MCF 10A (cell line): ENCODE data around the gene ANKLE2. TPM values are rescaled to one million over a fixed set of nuclear protein-coding genes. Genes with fewer than 3 reads are reported as not detected.
"Not testable (repeated sequence)": the region's sequence is repeated elsewhere in the genome, so short reads cannot be mapped to it uniquely, and the experiment has no call there.

Source experiments
- Bru-seq: library from RNA; stranded (reverse); fragments of 400-500 nt; gene quantifications from one replicate; lab custom pipeline; 2021; lab: Mats Ljungman, UMichigan
- BruChase-seq, 2 experiments: library from RNA; stranded (reverse); fragments of 400-500 nt; gene quantifications; one replicate each; lab custom pipeline; 2021; lab: Mats Ljungman, UMichigan
- BruUV-seq: library from RNA; stranded (reverse); fragments of 400-500 nt; replicated peaks from 2 replicates; lab custom pipeline; 2021; lab: Mats Ljungman, UMichigan
- CTCF ChIA-PET: fragments of 300-600 bp; sonication (Branson Sonifier 250); formaldehyde crosslinking; extraction: SDS; loops from one replicate; lab custom pipeline; 2021; ENCODE audit warnings: antibody characterized with exemption, inconsistent platforms; lab: Yijun Ruan, JAX
- POLR2A ChIA-PET: fragments of 300-600, 350-650 bp; sonication (Branson Sonifier 250); formaldehyde crosslinking; extraction: SDS; loops from one replicate; lab custom pipeline; 2020; ENCODE audit warnings: antibody characterized with exemption, inconsistent platforms; lab: Yijun Ruan, JAX
- DNase-seq: peaks from one replicate; pipeline ENCODE4 v3.0.0-alpha.2; 2018; ENCODE audit not compliant: unreplicated experiment
- H3K27ac Mint-ChIP-seq: one replicate; pipeline ENCODE4 v1.8.0; 2022; ENCODE audit warnings: mild to moderate bottlenecking, low read depth, mixed read lengths; ENCODE audit not compliant: unreplicated experiment
- H3K27me3 Mint-ChIP-seq: one replicate; pipeline ENCODE4 v1.8.0; 2022; ENCODE audit warnings: mixed read lengths; ENCODE audit not compliant: insufficient read depth, unreplicated experiment
- H3K36me3 Mint-ChIP-seq: one replicate; pipeline ENCODE4 v1.8.0; 2022; ENCODE audit warnings: mild to moderate bottlenecking, moderate library complexity, mixed read lengths; ENCODE audit not compliant: insufficient read depth, unreplicated experiment
- H3K4me1 Mint-ChIP-seq: one replicate; pipeline ENCODE4 v1.8.0; 2022; ENCODE audit warnings: mixed read lengths; ENCODE audit not compliant: insufficient read depth, unreplicated experiment
- H3K4me3 Mint-ChIP-seq: one replicate; pipeline ENCODE4 v1.8.0; 2022; ENCODE audit warnings: mild to moderate bottlenecking, moderate library complexity, mixed read lengths; ENCODE audit not compliant: unreplicated experiment
- H3K9me3 Mint-ChIP-seq: one replicate; pipeline ENCODE4 v1.8.0; 2022; ENCODE audit warnings: mixed read lengths; ENCODE audit not compliant: unreplicated experiment
- intact Hi-C: fragments of 100-400 bp; cut with micrococcal nuclease; formaldehyde crosslinking; loops from 2 replicates; pipeline ENCODE4 v1.14.1; 2022
- long read RNA-seq: library from polyadenylated mRNA; stranded (forward); transcript quantifications from one replicate; pipeline ENCODE4 v2.0.0, GENCODE V29; 2022
- total RNA-seq: library from RNA; stranded (reverse); gene quantifications from 2 replicates; pipeline ENCODE4 v1.2.3, GENCODE V29; 2022
- TF ChIP-seq, protein P1 (sequence below): fragments of 200-600 bp; IDR thresholded peaks from one replicate; pipeline ENCODE4 v1.8.0; 2022; ENCODE audit warnings: antibody characterized with exemption, mild to moderate bottlenecking; ENCODE audit not compliant: unreplicated experiment

ANKLE2 gene
- total RNA-seq = 111 and 142 TPM in 2 replicates
- percentile 89 among the genes with signal in this experiment for Bru-seq, nascent RNA
- BruChase-seq, experiment 1, labeled RNA remaining after a 6-hour chase = percentile 96 among the genes with signal in this experiment
- percentile 97 among the genes with signal in this experiment for BruChase-seq, experiment 2, labeled RNA remaining after a 2-hour chase
- long read RNA-seq, full-length matches to known transcripts = 241 of 438 reads
- long read RNA-seq, partial matches to known transcripts = 31 of 438 reads
- long read RNA-seq, other reads (novel, unspliced or antisense) = 166 of 438 reads

DNA sequence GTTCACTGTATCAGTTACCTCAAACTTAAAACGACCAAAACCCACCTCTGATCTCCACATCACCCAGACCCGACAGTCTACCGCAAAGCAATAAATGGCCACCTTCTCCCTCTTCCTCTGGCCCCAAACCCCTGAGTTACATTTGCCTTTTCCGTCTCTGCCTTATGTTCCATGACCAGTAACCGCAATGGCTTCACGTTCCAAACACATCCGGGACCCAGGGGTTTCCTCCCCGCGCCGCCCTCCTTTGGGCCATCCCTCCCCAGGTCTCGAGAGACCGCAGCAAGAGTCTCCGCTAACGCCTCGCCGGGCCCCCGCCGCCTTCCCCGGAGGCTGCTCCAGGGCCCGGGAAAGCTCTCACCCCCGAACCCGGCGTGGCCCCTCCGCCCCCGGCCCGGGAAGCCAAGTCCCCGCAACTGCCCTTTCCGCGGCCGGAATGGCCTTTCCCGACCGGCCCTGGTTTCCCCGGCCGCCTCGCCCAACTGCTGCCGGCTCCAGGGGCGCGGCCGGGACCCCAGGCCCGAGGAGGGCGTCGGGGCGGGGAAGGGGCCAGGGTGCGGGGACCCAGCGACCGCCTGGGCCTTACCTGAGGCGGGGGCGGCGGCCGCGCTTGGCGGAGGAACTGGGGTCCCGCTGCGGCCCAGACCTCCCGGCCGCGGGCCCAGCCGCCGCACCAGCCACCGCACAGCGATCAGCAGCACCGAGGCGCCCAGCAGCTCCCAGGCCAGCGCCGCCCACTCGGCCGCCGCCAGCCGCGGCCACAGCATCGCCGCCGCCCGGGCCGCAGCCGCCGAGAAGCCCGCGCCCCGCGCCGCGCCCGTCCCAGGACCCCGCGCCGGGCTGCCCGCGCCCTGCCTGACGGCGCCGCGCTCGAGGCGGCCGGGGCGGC is at the start of gene ANKLE2:
Gene ANKLE2, minus strand, starts transcription at position 801 of the 889 bp plus-strand sequence. Its CDS starts 34 bp downstream, at position 767.
- no peaks in the 10 kb centered on the region for H3K9me3 Mint-ChIP-seq
- intact Hi-C loops = no loop called here
- TSS peak; percentile 69 for BruUV-seq
- H3K27me3 Mint-ChIP-seq = no peaks in the 10 kb centered on the region
- POLR2A ChIA-PET = interaction anchor here (0.6 to 4.0 kb wide), 19 partner anchors 9 to 1981 kb away, joined by 3 to 24 read pairs (median 4); partner anchors contain the start of genes GOLGA3, PGAM5 and ZNF26
- DNase-seq = peak; percentile 58
- H3K4me1 Mint-ChIP-seq = peaks cover 4% of the 10 kb centered on the region
- CTCF ChIA-PET = no interaction called here
- peak within 1 kb of the TSS; percentile 90 for H3K27ac Mint-ChIP-seq
- H3K36me3 Mint-ChIP-seq = peaks cover 37% of the 10 kb centered on the region
- TF ChIP-seq, protein P1, sequence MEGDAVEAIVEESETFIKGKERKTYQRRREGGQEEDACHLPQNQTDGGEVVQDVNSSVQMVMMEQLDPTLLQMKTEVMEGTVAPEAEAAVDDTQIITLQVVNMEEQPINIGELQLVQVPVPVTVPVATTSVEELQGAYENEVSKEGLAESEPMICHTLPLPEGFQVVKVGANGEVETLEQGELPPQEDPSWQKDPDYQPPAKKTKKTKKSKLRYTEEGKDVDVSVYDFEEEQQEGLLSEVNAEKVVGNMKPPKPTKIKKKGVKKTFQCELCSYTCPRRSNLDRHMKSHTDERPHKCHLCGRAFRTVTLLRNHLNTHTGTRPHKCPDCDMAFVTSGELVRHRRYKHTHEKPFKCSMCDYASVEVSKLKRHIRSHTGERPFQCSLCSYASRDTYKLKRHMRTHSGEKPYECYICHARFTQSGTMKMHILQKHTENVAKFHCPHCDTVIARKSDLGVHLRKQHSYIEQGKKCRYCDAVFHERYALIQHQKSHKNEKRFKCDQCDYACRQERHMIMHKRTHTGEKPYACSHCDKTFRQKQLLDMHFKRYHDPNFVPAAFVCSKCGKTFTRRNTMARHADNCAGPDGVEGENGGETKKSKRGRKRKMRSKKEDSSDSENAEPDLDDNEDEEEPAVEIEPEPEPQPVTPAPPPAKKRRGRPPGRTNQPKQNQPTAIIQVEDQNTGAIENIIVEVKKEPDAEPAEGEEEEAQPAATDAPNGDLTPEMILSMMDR = no peak
- peak within 1 kb of the TSS; percentile 82 for H3K4me3 Mint-ChIP-seq

DNA sequence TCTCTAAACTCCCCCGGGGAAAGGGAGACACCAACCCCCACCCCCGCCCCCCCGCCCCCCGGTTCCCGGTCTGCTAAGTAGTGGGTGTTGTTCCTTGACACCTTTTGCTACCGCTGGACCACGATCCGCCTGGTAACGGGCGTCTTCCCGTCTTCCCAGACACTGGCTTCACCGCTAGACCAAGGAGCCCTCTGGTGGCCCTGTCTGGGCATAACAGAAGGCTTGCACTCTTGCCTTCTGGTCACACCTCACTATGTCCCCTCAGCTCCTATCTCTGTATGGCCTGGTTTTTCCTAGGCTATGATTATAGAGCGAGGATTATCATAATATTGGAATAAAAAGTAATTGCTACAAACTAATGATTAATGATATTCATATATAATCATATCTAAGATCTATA is 47.8 kb upstream of the ANKLE2 start:
- BruUV-seq, H3K4me3 Mint-ChIP-seq, H3K9me3 Mint-ChIP-seq, H3K4me1 Mint-ChIP-seq, H3K27ac Mint-ChIP-seq, intact Hi-C loops, CTCF ChIA-PET, H3K27me3 Mint-ChIP-seq, POLR2A ChIA-PET: not testable (repeated sequence)
- TF ChIP-seq, protein P1 = peak; percentile 27
- DNase-seq = peak; percentile 16
- H3K36me3 Mint-ChIP-seq = peaks cover 93% of the 10 kb centered on the region

DNA sequence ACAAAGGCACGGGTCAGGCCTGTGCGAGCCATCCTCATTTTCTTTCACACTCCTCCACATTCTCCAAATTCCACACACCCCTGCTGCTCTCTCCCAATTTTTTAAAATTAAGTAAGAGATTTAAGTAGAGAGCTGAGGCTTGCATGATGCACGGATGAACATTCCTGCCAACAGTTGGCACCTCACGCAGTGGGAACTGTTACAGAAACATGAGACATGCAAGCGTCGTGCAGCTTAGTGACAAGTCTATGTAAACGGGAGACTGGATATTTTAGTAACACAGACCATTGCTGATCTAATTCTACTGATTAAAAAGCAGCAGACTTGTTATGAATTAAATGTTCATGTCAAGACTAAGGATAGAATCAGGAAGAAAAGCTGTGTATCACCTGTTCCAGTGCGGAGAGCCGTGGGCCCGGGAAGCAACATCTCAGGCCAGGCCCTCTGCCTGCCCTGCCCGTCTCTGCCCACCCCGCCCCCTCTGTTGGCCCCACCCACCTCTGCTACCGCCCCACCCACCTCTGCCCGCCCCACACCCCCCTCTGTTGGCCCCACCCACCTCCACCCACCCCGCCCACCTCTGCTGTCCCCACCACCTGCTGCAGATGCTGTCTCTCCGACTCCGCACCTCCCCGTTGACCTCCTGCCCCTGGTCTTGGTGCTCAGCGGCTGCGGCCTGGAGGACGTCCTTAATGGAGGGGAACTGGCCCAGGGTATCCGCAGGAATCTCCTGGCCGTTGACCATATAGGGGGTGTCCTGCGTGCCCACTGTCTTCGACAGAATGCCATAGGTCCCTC is 45.9 kb upstream of the ANKLE2 start:
- no TSS peak for BruUV-seq
- Mint-ChIP-seq H3K27me3 (no peaks in the 10 kb centered on the region), H3K36me3 (peaks cover 90% of the 10 kb centered on the region), H3K4me3 (no peak overlapping the region), H3K9me3 (no peaks in the 10 kb centered on the region), H3K27ac (no peak overlapping the region), H3K4me1 (no peaks in the 10 kb centered on the region)
- DNase-seq = no peak
- intact Hi-C loops = no loop called here
- ChIA-PET POLR2A (no interaction called here), CTCF (interaction anchor here (0.6 to 1.2 kb wide), 4 partner anchors 11 to 136 kb away, joined by 3 read pairs; no protein-coding TSS in a partner anchor)
- TF ChIP-seq, protein P1 = no peak
